H1 (cell line): ENCODE results near the gene AP3M1. TPM values are rescaled to one million over a fixed set of nuclear protein-coding genes. Genes with fewer than 3 reads are reported as not detected.

Source experiments
- CTCF ChIA-PET: fragments of 300-600 bp; sonication (Branson Sonifier 250); formaldehyde crosslinking; loops from one replicate; lab custom pipeline; 2021; ENCODE audit not compliant: partially characterized antibody; lab: Charles Lee
- POLR2A ChIA-PET: fragments of 300-600 bp; sonication (Branson Sonifier 250); formaldehyde crosslinking; loops from one replicate; lab custom pipeline; 2021; ENCODE audit warnings: inconsistent platforms; ENCODE audit not compliant: partially characterized antibody; lab: Charles Lee
- DNase-seq, 2 experiments: peaks; one replicate each; pipeline versions ENCODE4 v3.0.0 to v3.0.0-alpha.2; 2010 to 2022; ENCODE audit warnings: low spot score in 2 of 2, low read depth in 1 of 2, mixed read lengths in 1 of 2
- FAIRE-seq: peaks from 2 replicates; lab custom pipeline; 2011; peaks lifted over from hg19 to GRCh38; lab: Jason Lieb, UNC
- H2AFZ ChIP-seq: 2 replicates; pipeline ENCODE4 v1.8.1; 2012; ENCODE audit warnings: low read length, inconsistent platforms
- H2AK5ac ChIP-seq: 2 replicates; pipeline ENCODE4 v1.6.1; 2013; ENCODE audit warnings: low read depth, low read length
- H2BK120ac ChIP-seq: replicated peaks from 2 replicates; pipeline ENCODE3; 2013; ENCODE audit warnings: low read depth, low read length, inconsistent platforms
- H2BK12ac ChIP-seq: 2 replicates; pipeline ENCODE4 v1.6.1; 2013; ENCODE audit warnings: low read depth, low read length
- H2BK15ac ChIP-seq: 2 replicates; pipeline ENCODE4 v1.6.1; 2013; ENCODE audit warnings: low read length
- H2BK20ac ChIP-seq: 2 replicates; pipeline ENCODE4 v1.6.1; 2013; ENCODE audit warnings: low read length
- H2BK5ac ChIP-seq: 2 replicates; pipeline ENCODE4 v1.6.1; 2013; ENCODE audit warnings: low read depth, low read length
- H3K14ac ChIP-seq: 2 replicates; pipeline ENCODE4 v1.6.1; 2013; ENCODE audit warnings: inconsistent platforms; ENCODE audit not compliant: insufficient read length
- H3K18ac ChIP-seq: 2 replicates; pipeline ENCODE4 v1.6.1; 2013; ENCODE audit warnings: low read length; ENCODE audit errors: extremely low read depth
- H3K23ac ChIP-seq: 2 replicates; pipeline ENCODE4 v1.6.1; 2013; ENCODE audit warnings: inconsistent platforms; ENCODE audit not compliant: insufficient read length
- H3K23me2 ChIP-seq: 2 replicates; pipeline ENCODE4 v1.6.1; 2013; ENCODE audit warnings: low read depth, low read length
- H3K27ac ChIP-seq: 2 replicates; pipeline ENCODE4 v1.6.1; 2011; ENCODE audit warnings: low read depth, low read length, inconsistent platforms
- H3K27me3 ChIP-seq, 4 experiments: replicated peaks in 1 of 4; 1 replicate in 1 of 4; 2 replicates in 3 of 4; pipeline versions ENCODE4 v1.6.1 to v1.8.1; 2011 to 2013; ENCODE audit warnings: low read length in 3 of 4, mild to moderate bottlenecking in 3 of 4, inconsistent platforms in 2 of 4, mixed read lengths in 2 of 4, moderate library complexity in 1 of 4; ENCODE audit not compliant: control insufficient read depth in 3 of 4, insufficient read depth in 3 of 4; ENCODE audit errors: extremely low read depth in 1 of 4
- H3K36me3 ChIP-seq, 4 experiments: 2 replicates each; pipeline versions ENCODE4 v1.6.1 to v1.8.1; 2011 to 2013; ENCODE audit warnings: mild to moderate bottlenecking in 4 of 4, low read length in 3 of 4, moderate library complexity in 2 of 4, control low read depth in 1 of 4, inconsistent platforms in 1 of 4; ENCODE audit not compliant: insufficient read depth in 4 of 4, control insufficient read depth in 2 of 4
- H3K4ac ChIP-seq: replicated peaks from 2 replicates; pipeline ENCODE3; 2013; ENCODE audit warnings: low read length, low read depth, mixed read lengths, inconsistent platforms; ENCODE audit not compliant: insufficient read length
- H3K4me1 ChIP-seq, 4 experiments: replicated peaks in 1 of 4; 1 replicate in 1 of 4; 2 replicates in 3 of 4; pipeline versions ENCODE4 v1.6.1 to v1.8.1; 2011 to 2013; ENCODE audit warnings: low read length in 3 of 4, inconsistent platforms in 2 of 4, mixed read lengths in 1 of 4; ENCODE audit not compliant: insufficient read depth in 4 of 4, control insufficient read depth in 3 of 4
- H3K4me2 ChIP-seq, 2 experiments: 2 replicates each; pipeline versions ENCODE4 v1.6.1 to v1.8.1; 2011 to 2013; ENCODE audit warnings: low read depth in 2 of 2, low read length in 2 of 2, control low read depth in 1 of 2, inconsistent platforms in 1 of 2, mild to moderate bottlenecking in 1 of 2; ENCODE audit not compliant: insufficient read depth in 1 of 2
- H3K4me3 ChIP-seq, 4 experiments: fragments of 200-600, 300-600 bp in 1 of 4; sonication (generic), shearing (Covaris generic), sonication (Bioruptor Twin) in 1 of 4; 2 replicates each; pipeline versions ENCODE4 v1.5.1 to v1.8.1; 2011 to 2016; ENCODE audit warnings: low read length in 4 of 4, low read depth in 3 of 4, control low read depth in 2 of 4, inconsistent platforms in 2 of 4, mild to moderate bottlenecking in 2 of 4, mixed read lengths in 1 of 4, moderate library complexity in 1 of 4; ENCODE audit not compliant: insufficient read depth in 2 of 4; ENCODE audit errors: extremely low read depth in 1 of 4
- H3K56ac ChIP-seq: replicated peaks from 2 replicates; pipeline ENCODE3; 2013; ENCODE audit warnings: low read depth, mild to moderate bottlenecking, mixed read lengths, low read length, inconsistent platforms; ENCODE audit not compliant: insufficient read length
- H3K79me1 ChIP-seq: 2 replicates; pipeline ENCODE4 v1.6.1; 2013; ENCODE audit warnings: low read depth, low read length, control low read depth
- H3K79me2 ChIP-seq, 2 experiments: 2 replicates each; pipeline versions ENCODE4 v1.6.1 to v1.8.1; 2012 to 2013; ENCODE audit warnings: low read length in 2 of 2, mild to moderate bottlenecking in 2 of 2, inconsistent platforms in 1 of 2; ENCODE audit not compliant: insufficient read depth in 2 of 2, control insufficient read depth in 1 of 2
- H3K9ac ChIP-seq, 4 experiments: replicated peaks in 1 of 4; 1 replicate in 1 of 4; 2 replicates in 3 of 4; pipeline versions ENCODE4 v1.6.1 to v1.8.1; 2011 to 2013; ENCODE audit warnings: low read depth in 3 of 4, low read length in 3 of 4, control low read depth in 2 of 4, mild to moderate bottlenecking in 2 of 4, moderate library complexity in 2 of 4, inconsistent platforms in 1 of 4; ENCODE audit errors: extremely low read depth in 1 of 4
- H3K9me3 ChIP-seq, 2 experiments: 2 replicates each; pipeline versions ENCODE4 v1.6.1 to v1.8.1; 2012 to 2013; ENCODE audit warnings: mild to moderate bottlenecking in 2 of 2, moderate library complexity in 2 of 2, control low read depth in 1 of 2, inconsistent platforms in 1 of 2, low read depth in 1 of 2, low read length in 1 of 2, mixed read lengths in 1 of 2; ENCODE audit not compliant: insufficient read depth in 2 of 2
- H4K20me1 ChIP-seq, 2 experiments: replicated peaks in 1 of 2; 2 replicates each; pipeline versions ENCODE3 to v1.8.1; 2011 to 2013; ENCODE audit warnings: inconsistent platforms in 2 of 2, low read length in 2 of 2, mild to moderate bottlenecking in 1 of 2; ENCODE audit not compliant: insufficient read depth in 2 of 2, control insufficient read depth in 1 of 2
- H4K5ac ChIP-seq: 2 replicates; pipeline ENCODE4 v1.6.1; 2013; ENCODE audit warnings: low read length, low read depth, mixed read lengths, inconsistent platforms; ENCODE audit not compliant: insufficient read length
- H4K8ac ChIP-seq: 2 replicates; pipeline ENCODE4 v1.8.0; 2013; ENCODE audit warnings: mild to moderate bottlenecking, moderate library complexity, low read length, inconsistent platforms; ENCODE audit not compliant: insufficient read depth; ENCODE audit errors: extremely low read depth
- H4K91ac ChIP-seq: replicated peaks from 2 replicates; pipeline ENCODE3; 2013; ENCODE audit warnings: low read length, mixed read lengths, inconsistent platforms; ENCODE audit not compliant: insufficient read length
- BACH1 ChIP-seq: IDR thresholded peaks from 2 replicates; pipeline ENCODE4 v1.6.1; 2012; ENCODE audit warnings: low read length, improper control_type of control experiment
- CBX8 ChIP-seq: fragments of 300-800, 300-1000 bp; sonication (generic); IDR thresholded peaks from 2 replicates; pipeline ENCODE4 v1.7.1; 2016; ENCODE audit warnings: low read depth, low read length, borderline replicate concordance
- GTF2F1 ChIP-seq: IDR thresholded peaks from 2 replicates; pipeline ENCODE4 v1.6.1; 2012; ENCODE audit warnings: low read depth, low read length, improper control_type of control experiment, borderline replicate concordance
- JUND ChIP-seq: IDR thresholded peaks from 2 replicates; pipeline ENCODE4 v1.6.1; 2011; ENCODE audit warnings: mild to moderate bottlenecking, improper control_type of control experiment, low read length
- NANOG ChIP-seq: IDR thresholded peaks from 2 replicates; pipeline ENCODE4 v1.6.1; 2011; ENCODE audit warnings: low read length, low read depth, mild to moderate bottlenecking, inconsistent platforms; ENCODE audit not compliant: insufficient read depth, poor library complexity, severe bottlenecking
- RAD21 ChIP-seq, 2 experiments: IDR thresholded peaks in 1 of 2; conservative IDR thresholded peaks in 1 of 2; 2 replicates each; pipeline ENCODE4 v1.6.1; 2011; ENCODE audit warnings: low read depth in 2 of 2, low read length in 2 of 2, improper control_type of control experiment in 1 of 2, inconsistent platforms in 1 of 2, mild to moderate bottlenecking in 1 of 2, moderate library complexity in 1 of 2
- RBBP5 ChIP-seq: IDR thresholded peaks from 2 replicates; pipeline ENCODE4 v1.7.1; 2012; ENCODE audit warnings: low read depth, mild to moderate bottlenecking, inconsistent platforms, low read length, moderate library complexity, borderline replicate concordance
- SP4 ChIP-seq: IDR thresholded peaks from 2 replicates; pipeline ENCODE4 v1.6.1; 2012; ENCODE audit warnings: low read length, inconsistent platforms
- TBP ChIP-seq: IDR thresholded peaks from 2 replicates; pipeline ENCODE4 v1.6.1; 2011; ENCODE audit warnings: low read depth, low read length, improper control_type of control experiment
- WGBS, 2 experiments: shearing (Covaris generic) in 1 of 2; methylation state at CpG; one replicate each; pipeline versions ENCODE4 v1.1.6 to v1.1.7; 2013 to 2015; ENCODE audit warnings: low lambda C conversion rate in 2 of 2, mixed read lengths in 2 of 2, inconsistent platforms in 1 of 2, low coverage in 1 of 2, missing lambda C conversion rate in 1 of 2; ENCODE audit not compliant: insufficient replicate concordance in 2 of 2, insufficient coverage in 1 of 2, insufficient read length in 1 of 2; ENCODE audit errors: extremely low coverage in 1 of 2, missing lambda C conversion rate in 1 of 2; 5-methylcytosine and 5-hydroxymethylcytosine counted together
- polyA plus RNA-seq, 7 experiments: library from polyadenylated mRNA; depleted of rRNA in 3 of 7; stranded (reverse) in 5 of 7; unstranded in 2 of 7; fragments of >200 nt in 5 of 7; fragments of 200-250 nt in 2 of 7; gene quantifications; 1 replicate in 5 of 7; 2 replicates in 1 of 7; 4 replicates in 1 of 7; pipeline versions ENCODE4 v1.2.1 to v1.2.3, GENCODE V29; 2011 to 2013; ENCODE audit warnings: missing spikeins in 2 of 7, mixed read lengths in 2 of 7
- total RNA-seq: library from RNA; stranded (reverse); fragmentation: NEBNext Ultra II Directional; extraction: Animal tissue kit (Norgen Biotek cat#: 25700); gene quantifications from 2 replicates; pipeline ENCODE4 v1.2.1, GENCODE V29; 2021
- TF ChIP-seq, protein P1 (sequence below): IDR thresholded peaks from 2 replicates; pipeline ENCODE4 v1.6.1; 2012; ENCODE audit warnings: inconsistent platforms

AP3M1 gene
- total and polyA plus RNA-seq, 2 of the 8 experiments (the other 6 are each of a cell fraction or from before 2014, with no cell fraction given): 23.9 to 38.9 TPM

DNA sequence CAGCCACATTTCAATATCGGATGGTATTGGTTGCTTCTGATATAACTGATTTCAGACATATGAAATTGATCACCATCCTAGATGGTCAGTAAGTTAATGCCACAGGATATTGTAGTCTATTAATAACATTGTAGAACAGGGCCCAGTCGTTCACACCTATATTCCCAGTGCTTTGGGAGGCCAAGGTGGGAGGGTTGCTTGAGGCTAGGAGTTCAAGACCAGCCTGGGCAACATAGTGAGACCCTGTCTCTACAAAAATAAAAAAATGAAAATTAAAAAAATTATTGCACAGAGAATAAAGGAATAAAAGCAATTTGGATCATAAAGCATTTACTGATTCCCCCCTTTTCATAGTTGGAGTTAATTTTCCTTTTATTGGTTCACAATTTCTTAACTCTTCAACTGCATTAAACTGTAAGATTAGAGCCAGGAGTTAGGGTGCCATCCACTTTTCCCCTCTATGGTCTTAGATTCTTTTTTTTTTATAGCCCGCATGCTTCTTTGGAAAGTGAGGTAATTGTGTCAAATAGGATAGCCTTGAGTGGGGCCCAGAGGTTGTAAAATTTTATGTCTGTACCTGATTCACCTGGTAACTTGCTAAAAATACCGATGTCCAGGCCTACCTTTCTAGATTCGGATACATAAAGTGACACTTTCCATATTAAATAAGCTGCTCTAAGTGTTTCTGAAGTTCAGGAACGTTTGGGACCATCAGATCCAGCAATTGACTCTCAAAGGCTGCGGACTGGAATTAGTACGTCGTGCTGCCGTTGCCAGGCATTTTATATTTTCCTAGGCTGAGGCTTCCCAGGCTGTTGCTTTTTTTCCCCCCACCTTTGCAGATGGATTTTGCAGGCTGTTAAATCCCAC, 25.1 kb upstream of the AP3M1 start:
- ChIA-PET CTCF (interaction anchor here (0.6 to 1.4 kb wide), 6 partner anchors 15 to 546 kb away, joined by 3 to 5 read pairs (median 3); no protein-coding TSS in a partner anchor), POLR2A (interaction anchor here (0.5 to 3.0 kb wide), 18 partner anchors 9 to 1036 kb away, joined by 3 to 20 read pairs (median 5); partner anchors contain the start of genes ADK and AP3M1)
- H3K27me3 ChIP-seq: no peaks in the 10 kb centered on the region
- H3K9ac ChIP-seq: peak overlapping the region in 3 of 4 experiments; percentile 46 to 96 (median 95); a peak in 6 of 7 replicates
- H3K9me3 ChIP-seq: no peaks in the 10 kb centered on the region
- 31% methylated on average over 10 of the region's 10 CpGs; no CpG with 5 or more reads in 1 of the 2 experiments for WGBS, 2 experiments
- H2AK5ac ChIP-seq: no peak overlapping the region
- H3K14ac ChIP-seq: no peak overlapping the region
- H3K4me2 ChIP-seq: peak overlapping the region; percentile 70 to 91
- peaks cover 0 to 2% of the 10 kb centered on the region in 2 experiments for H4K20me1 ChIP-seq
- no peak for TF ChIP-seq CBX8
- TF ChIP-seq, protein P1, sequence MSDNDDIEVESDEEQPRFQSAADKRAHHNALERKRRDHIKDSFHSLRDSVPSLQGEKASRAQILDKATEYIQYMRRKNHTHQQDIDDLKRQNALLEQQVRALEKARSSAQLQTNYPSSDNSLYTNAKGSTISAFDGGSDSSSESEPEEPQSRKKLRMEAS: no peak
- TF ChIP-seq BACH1: no peak
- no peak for TF ChIP-seq GTF2F1
- TF ChIP-seq NANOG: no peak
- no peak for TF ChIP-seq JUND
- TF ChIP-seq RAD21 (IDR thresholded peaks at IDR 0.05 in 1 of 2, conservative IDR thresholded peaks at IDR 0.05 in 1 of 2; ENCODE audit: low read depth in 2 of 2, low read length in 2 of 2): no peak
- no peak for TF ChIP-seq TBP
- TF ChIP-seq SP4: no peak
- no peak for TF ChIP-seq RBBP5
- H2BK15ac ChIP-seq: no peak overlapping the region
- peaks cover 0 to 2% (median 0%) of the 10 kb centered on the region in 4 experiments; a peak in 2 of 7 replicates for H3K4me1 ChIP-seq
- H3K27ac ChIP-seq: peak overlapping the region; percentile 92
- no peak overlapping the region for H2AFZ ChIP-seq
- no peak overlapping the region for H3K56ac ChIP-seq
- peaks cover 0 to 29% of the 10 kb centered on the region in 2 experiments; a peak in 2 of 4 replicates for H3K79me2 ChIP-seq
- peak overlapping the region; percentile 28 for H4K5ac ChIP-seq
- no peak overlapping the region for H2BK12ac ChIP-seq
- H4K8ac ChIP-seq: no peak overlapping the region
- H2BK5ac ChIP-seq: peak overlapping the region; percentile 47; the same call in 1 of the 2 replicates
- no peak overlapping the region for H2BK120ac ChIP-seq
- H3K79me1 ChIP-seq: 0 out of 2 replicates have a peak, but pooled peaks cover 2% of the 10 kb centered on the region
- peaks cover 7% of the 10 kb centered on the region; the same call in 1 of the 2 replicates for H3K23me2 ChIP-seq
- H3K36me3 ChIP-seq: no peaks in the 10 kb centered on the region
- FAIRE-seq (no peak), DNase-seq (no peak)
- no peak overlapping the region; the same call in 1 of the 2 replicates for H3K18ac ChIP-seq
- peak overlapping the region; percentile 19 for H3K4ac ChIP-seq
- H3K4me3 ChIP-seq: peak overlapping the region; percentile 78 to 89 (median 83)
- no peak overlapping the region for H2BK20ac ChIP-seq
- no peak overlapping the region for H4K91ac ChIP-seq
- H3K23ac ChIP-seq: no peak overlapping the region
